B cell (primary cell): ENCODE measurements around the gene RNU1-2.

Experiments
- CTCF ChIP-seq: fragments of 200-600 bp; IDR thresholded peaks from one replicate; pipeline ENCODE4 v1.8.0; 2022; ENCODE audit warnings: antibody characterized with exemption, mild to moderate bottlenecking
- EZH2 ChIP-seq: IDR thresholded peaks from 2 replicates; pipeline ENCODE4 v1.6.1; 2012; ENCODE audit warnings: borderline replicate concordance, low read depth, mild to moderate bottlenecking, moderate library complexity, low read length; ENCODE audit not compliant: insufficient read depth, poor library complexity, severe bottlenecking

- TF ChIP-seq CTCF, result no peak
- no peak for TF ChIP-seq EZH2
Measured at GRCh38 chr1:16922885-16923431, 27.2 kb downstream of the RNU1-2 start.
